Endodermal cell (in vitro differentiated cells): Measurements from ENCODE around the gene DSCAML1. TPM values are rescaled to one million over a fixed set of nuclear protein-coding genes. Genes with fewer than 3 reads are reported as not detected.

Source experiments
- DNase-seq: peaks from one replicate; pipeline ENCODE4 v3.0.0-alpha.2; 2017
- H3K27ac ChIP-seq: 2 replicates; pipeline ENCODE4 v1.5.1; 2013; ENCODE audit warnings: mild to moderate bottlenecking, low read depth, low read length, moderate library complexity
- H3K27me3 ChIP-seq: 2 replicates; pipeline ENCODE4 v1.6.1; 2013; ENCODE audit warnings: mild to moderate bottlenecking, low read length, moderate library complexity; ENCODE audit not compliant: insufficient read depth, control insufficient read depth, poor library complexity, severe bottlenecking
- H3K36me3 ChIP-seq: 2 replicates; pipeline ENCODE4 v1.7.0; 2013; ENCODE audit warnings: mild to moderate bottlenecking, low read length, moderate library complexity; ENCODE audit not compliant: control insufficient read depth, insufficient read depth
- H3K4me1 ChIP-seq: one replicate; pipeline ENCODE4 v1.7.0; 2013; ENCODE audit warnings: low read length; ENCODE audit not compliant: control insufficient read depth, insufficient read depth
- H3K4me3 ChIP-seq: 2 replicates; pipeline ENCODE4 v1.5.1; 2013; ENCODE audit warnings: mild to moderate bottlenecking, low read length, moderate library complexity
- H3K9ac ChIP-seq: 2 replicates; pipeline ENCODE4 v1.6.1; 2013; ENCODE audit warnings: mild to moderate bottlenecking, low read length, moderate library complexity; ENCODE audit not compliant: poor library complexity, severe bottlenecking; ENCODE audit errors: extremely low read depth
- H3K9me3 ChIP-seq: 2 replicates; pipeline ENCODE4 v1.6.1; 2013; ENCODE audit warnings: mild to moderate bottlenecking, low read length, moderate library complexity; ENCODE audit not compliant: control insufficient read depth
- H3K27ac Mint-ChIP-seq: 2 replicates; pipeline ENCODE4 v1.8.0; 2020; ENCODE audit warnings: mixed read lengths
- H3K27me3 Mint-ChIP-seq: 2 replicates; pipeline ENCODE4 v1.8.0; 2021; ENCODE audit warnings: mild to moderate bottlenecking, mixed read lengths; ENCODE audit not compliant: insufficient read depth
- H3K36me3 Mint-ChIP-seq: 2 replicates; pipeline ENCODE4 v1.8.0; 2020; ENCODE audit warnings: low read depth, mixed read lengths
- H3K4me1 Mint-ChIP-seq: 2 replicates; pipeline ENCODE4 v1.8.0; 2020; ENCODE audit warnings: mixed read lengths
- H3K4me3 Mint-ChIP-seq: 2 replicates; pipeline ENCODE4 v1.8.0; 2020; ENCODE audit warnings: mild to moderate bottlenecking, moderate library complexity, mixed read lengths
- H3K9me3 Mint-ChIP-seq: 2 replicates; pipeline ENCODE4 v1.8.0; 2020; ENCODE audit warnings: mild to moderate bottlenecking, mixed read lengths
- CTCF ChIP-seq: fragments of 200-600 bp; sonication (generic); conservative IDR thresholded peaks from 2 replicates; pipeline ENCODE4 v1.5.0; 2021; ENCODE audit warnings: antibody characterized with exemption, mild to moderate bottlenecking
- WGBS, 2 experiments: methylation state at CpG; one replicate each; pipeline versions ENCODE4 v1.1.5 to v1.1.7; 2013; ENCODE audit warnings: missing lambda C conversion rate in 2 of 2, mixed read lengths in 1 of 2; ENCODE audit not compliant: insufficient coverage in 1 of 2, insufficient read length in 1 of 2; 5-methylcytosine and 5-hydroxymethylcytosine counted together
- total RNA-seq, 2 donors: library from RNA; stranded (reverse); fragmentation: NEBNext Ultra II Directional in 1 of 2; extraction: Animal tissue kit (Norgen Biotek cat#: 25700) in 1 of 2; gene quantifications; 2 replicates in 1 of 2; 3 replicates in 1 of 2; pipeline ENCODE4 v1.2.1, GENCODE V29; 2021

Gene DSCAML1
- total RNA-seq, 2 donors from 2014 or later = 5.6 to 10.9 TPM

- no peaks in the 10 kb centered on the region for H3K36me3 Mint-ChIP-seq
- H3K9me3 ChIP-seq = no peaks in the 10 kb centered on the region
- no peak for DNase-seq
- no peak for TF ChIP-seq CTCF
- 74% methylated on average over 2 of the region's 2 CpGs; no CpG with 5 or more reads in 1 of the 2 experiments for WGBS, 2 experiments
- peaks cover 22% of the 10 kb centered on the region for H3K4me1 Mint-ChIP-seq
- no peaks in the 10 kb centered on the region for H3K36me3 ChIP-seq
- H3K4me3 Mint-ChIP-seq = no peak overlapping the region
- no peak overlapping the region for H3K27ac ChIP-seq
- H3K27me3 Mint-ChIP-seq = peaks cover 14% of the 10 kb centered on the region
- H3K27me3 ChIP-seq = peaks cover 12% of the 10 kb centered on the region
- no peaks in the 10 kb centered on the region for H3K9me3 Mint-ChIP-seq
- H3K27ac Mint-ChIP-seq = peak overlapping the region; percentile 10
- H3K9ac ChIP-seq = no peak overlapping the region
- H3K4me3 ChIP-seq = no peak overlapping the region
- peaks cover 5% of the 10 kb centered on the region for H3K4me1 ChIP-seq
Observed at GRCh38 chr11:117752071-117752470, 44.9 kb downstream of the DSCAML1 start.

GRCh38 chr11:117750916-117751662, 45.9 kb downstream of the DSCAML1 start:
- no peak for TF ChIP-seq CTCF
- Mint-ChIP-seq H3K27ac (no peak overlapping the region), H3K4me3 (no peak overlapping the region), H3K36me3 (no peaks in the 10 kb centered on the region), H3K27me3 (peaks cover 12% of the 10 kb centered on the region), H3K9me3 (no peaks in the 10 kb centered on the region), H3K4me1 (peaks cover 22% of the 10 kb centered on the region)
- Histone ChIP-seq H3K9me3 (no peaks in the 10 kb centered on the region), H3K9ac (no peak overlapping the region), H3K4me1 (peaks cover 5% of the 10 kb centered on the region), H3K27me3 (peaks cover 4% of the 10 kb centered on the region), H3K36me3 (no peaks in the 10 kb centered on the region), H3K4me3 (no peak overlapping the region), H3K27ac (no peak overlapping the region)
- WGBS, 2 experiments = 94% methylated on average over 9 to 13 of the region's 14 CpGs
- DNase-seq = no peak

- Histone ChIP-seq H3K4me1 (peaks cover 5% of the 10 kb centered on the region), H3K27ac (no peak overlapping the region), H3K36me3 (no peaks in the 10 kb centered on the region), H3K9me3 (no peaks in the 10 kb centered on the region), H3K27me3 (peaks cover 4% of the 10 kb centered on the region), H3K4me3 (no peak overlapping the region), H3K9ac (no peak overlapping the region)
- Mint-ChIP-seq H3K27ac (no peak overlapping the region), H3K4me1 (peaks cover 22% of the 10 kb centered on the region), H3K27me3 (peaks cover 12% of the 10 kb centered on the region), H3K9me3 (no peaks in the 10 kb centered on the region), H3K4me3 (no peak overlapping the region), H3K36me3 (no peaks in the 10 kb centered on the region)
- DNase-seq = no peak
- TF ChIP-seq CTCF = no peak
- WGBS, 2 experiments = 94 to 96% methylated on average over 5 of the region's 5 CpGs
Observed at GRCh38 chr11:117750357-117750756, 46.7 kb downstream of the DSCAML1 start.
